Trophoblast cell (in vitro differentiated cells and primary cell): Measurements from ENCODE around the gene AUTS2.

ENCODE experiments used
- DNase-seq, 2 donors: peaks; one replicate each; pipeline ENCODE4 v3.0.0-alpha.2; 2016
- H2AFZ ChIP-seq: 2 replicates; pipeline ENCODE4 v1.6.1; 2013; ENCODE audit warnings: low read length, moderate library complexity, mild to moderate bottlenecking; ENCODE audit not compliant: insufficient read depth, poor library complexity
- H2AK5ac ChIP-seq: 2 replicates; pipeline ENCODE4 v1.6.1; 2013; ENCODE audit warnings: mild to moderate bottlenecking, low read length
- H2BK120ac ChIP-seq: 2 replicates; pipeline ENCODE4 v1.6.1; 2013; ENCODE audit warnings: low read length, mild to moderate bottlenecking, moderate library complexity; ENCODE audit not compliant: insufficient read depth, poor library complexity
- H2BK12ac ChIP-seq: 2 replicates; pipeline ENCODE4 v1.6.1; 2013; ENCODE audit warnings: mild to moderate bottlenecking, low read length, moderate library complexity
- H2BK5ac ChIP-seq: 2 replicates; pipeline ENCODE4 v1.6.1; 2013; ENCODE audit warnings: low read length, low read depth, moderate library complexity, mild to moderate bottlenecking; ENCODE audit not compliant: poor library complexity
- H3K14ac ChIP-seq: 2 replicates; pipeline ENCODE4 v1.6.1; 2013; ENCODE audit warnings: mild to moderate bottlenecking, low read length
- H3K18ac ChIP-seq: 2 replicates; pipeline ENCODE4 v1.6.1; 2013; ENCODE audit warnings: mild to moderate bottlenecking, low read length
- H3K23ac ChIP-seq: 2 replicates; pipeline ENCODE4 v1.6.1; 2013; ENCODE audit warnings: low read length
- H3K27ac ChIP-seq: 2 replicates; pipeline ENCODE4 v1.5.1; 2013; ENCODE audit warnings: low read depth, mild to moderate bottlenecking, inconsistent platforms, low read length, moderate library complexity
- H3K27me3 ChIP-seq: 2 replicates; pipeline ENCODE4 v1.6.1; 2013; ENCODE audit warnings: inconsistent platforms, mild to moderate bottlenecking, low read length, moderate library complexity; ENCODE audit not compliant: insufficient read depth
- H3K36me3 ChIP-seq, 2 experiments: 1 replicate in 1 of 2; 2 replicates in 1 of 2; pipeline ENCODE4 v1.6.1; 2013; ENCODE audit warnings: low read length in 2 of 2, mild to moderate bottlenecking in 2 of 2, moderate library complexity in 1 of 2; ENCODE audit not compliant: insufficient read depth in 2 of 2, control insufficient read depth in 1 of 2
- H3K4ac ChIP-seq: 2 replicates; pipeline ENCODE4 v1.6.1; 2013; ENCODE audit warnings: low read depth, mild to moderate bottlenecking, low read length, moderate library complexity
- H3K4me1 ChIP-seq, 2 experiments: 1 replicate in 1 of 2; 2 replicates in 1 of 2; pipeline ENCODE4 v1.6.1; 2013; ENCODE audit warnings: low read length in 2 of 2, mild to moderate bottlenecking in 2 of 2, moderate library complexity in 1 of 2; ENCODE audit not compliant: insufficient read depth in 2 of 2, control insufficient read depth in 1 of 2
- H3K4me2 ChIP-seq: 2 replicates; pipeline ENCODE4 v1.6.1; 2013; ENCODE audit warnings: inconsistent platforms, mild to moderate bottlenecking, low read length, moderate library complexity
- H3K4me3 ChIP-seq: 2 replicates; pipeline ENCODE4 v1.5.1; 2013; ENCODE audit warnings: mild to moderate bottlenecking, low read depth, low read length, inconsistent platforms
- H3K79me1 ChIP-seq: one replicate; pipeline ENCODE4 v1.6.1; 2013; ENCODE audit warnings: low read length
- H3K79me2 ChIP-seq: 2 replicates; pipeline ENCODE4 v1.6.1; 2013; ENCODE audit warnings: low read length, mild to moderate bottlenecking; ENCODE audit not compliant: control insufficient read depth, insufficient read depth, poor library complexity
- H3K9ac ChIP-seq: 2 replicates; pipeline ENCODE4 v1.6.1; 2013; ENCODE audit warnings: mild to moderate bottlenecking, low read length
- H3K9me3 ChIP-seq: 2 replicates; pipeline ENCODE4 v1.6.1; 2013; ENCODE audit warnings: low read depth, mild to moderate bottlenecking, control low read depth, inconsistent platforms, low read length; ENCODE audit not compliant: insufficient read depth
- H4K12ac ChIP-seq: 2 replicates; pipeline ENCODE4 v1.6.1; 2013; ENCODE audit warnings: low read depth, mild to moderate bottlenecking, low read length, moderate library complexity
- H4K8ac ChIP-seq: 2 replicates; pipeline ENCODE4 v1.6.1; 2013; ENCODE audit warnings: low read depth, mild to moderate bottlenecking, low read length, moderate library complexity
- H4K91ac ChIP-seq: one replicate; pipeline ENCODE4 v1.6.1; 2013; ENCODE audit warnings: low read depth, mild to moderate bottlenecking, low read length, moderate library complexity
- WGBS: extraction: QIAGEN DNeasy Blood & Tissue Kit; methylation state at CpG from one replicate; pipeline ENCODE4 v1.1.7; 2013; ENCODE audit warnings: missing lambda C conversion rate; ENCODE audit not compliant: insufficient read length, insufficient coverage; ENCODE audit errors: extremely low coverage; 5-methylcytosine and 5-hydroxymethylcytosine counted together

AUTS2 gene

DNA sequence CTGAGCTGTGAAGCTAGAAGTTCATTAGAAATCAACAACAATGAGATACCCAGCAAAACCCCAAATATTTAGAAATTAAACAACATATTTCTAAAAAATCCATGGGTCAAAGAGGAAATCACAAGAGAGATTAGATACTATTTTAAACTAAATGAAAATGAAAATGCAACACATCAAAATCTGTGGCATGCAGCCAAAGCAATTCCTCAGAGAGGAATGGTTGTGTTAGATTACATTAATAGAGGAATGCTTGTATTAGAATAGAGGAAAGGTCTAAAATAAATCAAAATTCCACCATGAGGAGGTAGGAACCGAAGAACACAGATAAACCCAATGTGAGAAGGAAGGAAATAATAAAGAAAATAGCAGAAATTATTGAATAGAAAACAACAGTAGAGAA lies 891.5 kb downstream of the AUTS2 start:
- no peak overlapping the region for H3K23ac ChIP-seq
- no peaks in the 10 kb centered on the region for H3K79me1 ChIP-seq
- no peak overlapping the region for H3K9ac ChIP-seq
- no peaks in the 10 kb centered on the region for H3K36me3 ChIP-seq
- no peak overlapping the region for H3K18ac ChIP-seq
- H3K14ac ChIP-seq: no peak overlapping the region
- no peak overlapping the region for H2BK5ac ChIP-seq
- no peak overlapping the region for H3K4ac ChIP-seq
- no peak for DNase-seq
- no peak overlapping the region for H3K4me2 ChIP-seq
- H4K8ac ChIP-seq: no peak overlapping the region
- H4K12ac ChIP-seq: no peak overlapping the region
- H3K79me2 ChIP-seq: no peaks in the 10 kb centered on the region
- no peak overlapping the region for H3K27ac ChIP-seq
- no peak overlapping the region for H2BK120ac ChIP-seq
- WGBS: no CpG with 5 or more reads among the region's 1 CpG
- no peaks in the 10 kb centered on the region for H3K4me1 ChIP-seq
- H2AK5ac ChIP-seq: no peak overlapping the region
- H2BK12ac ChIP-seq: no peak overlapping the region
- no peaks in the 10 kb centered on the region for H3K27me3 ChIP-seq
- H2AFZ ChIP-seq: no peak overlapping the region
- H3K4me3 ChIP-seq: no peak overlapping the region
- H3K9me3 ChIP-seq: no peaks in the 10 kb centered on the region
- no peak overlapping the region for H4K91ac ChIP-seq

DNA sequence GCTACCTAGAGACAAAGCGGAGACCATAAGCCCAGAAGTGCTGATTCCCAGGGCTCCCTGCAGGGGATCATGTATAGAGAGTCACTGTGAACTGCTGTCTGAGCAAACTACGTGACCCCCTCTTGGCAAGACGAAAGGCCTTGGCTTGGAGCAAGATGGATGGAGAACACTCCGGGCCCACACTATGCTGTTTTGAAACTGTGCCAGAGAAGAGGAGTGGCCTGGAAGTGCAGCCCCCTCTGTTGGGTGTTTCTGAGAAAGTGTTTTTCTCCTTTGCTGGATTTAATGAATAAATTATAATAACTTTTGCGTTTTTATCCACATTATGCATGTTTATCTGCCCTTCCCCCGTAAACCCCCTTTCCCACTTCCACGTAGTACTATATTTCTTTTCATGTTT lies 894.4 kb downstream of the AUTS2 start:
- H3K27me3 ChIP-seq: no peaks in the 10 kb centered on the region
- no peak overlapping the region for H2AK5ac ChIP-seq
- H3K9ac ChIP-seq: no peak overlapping the region

DNA sequence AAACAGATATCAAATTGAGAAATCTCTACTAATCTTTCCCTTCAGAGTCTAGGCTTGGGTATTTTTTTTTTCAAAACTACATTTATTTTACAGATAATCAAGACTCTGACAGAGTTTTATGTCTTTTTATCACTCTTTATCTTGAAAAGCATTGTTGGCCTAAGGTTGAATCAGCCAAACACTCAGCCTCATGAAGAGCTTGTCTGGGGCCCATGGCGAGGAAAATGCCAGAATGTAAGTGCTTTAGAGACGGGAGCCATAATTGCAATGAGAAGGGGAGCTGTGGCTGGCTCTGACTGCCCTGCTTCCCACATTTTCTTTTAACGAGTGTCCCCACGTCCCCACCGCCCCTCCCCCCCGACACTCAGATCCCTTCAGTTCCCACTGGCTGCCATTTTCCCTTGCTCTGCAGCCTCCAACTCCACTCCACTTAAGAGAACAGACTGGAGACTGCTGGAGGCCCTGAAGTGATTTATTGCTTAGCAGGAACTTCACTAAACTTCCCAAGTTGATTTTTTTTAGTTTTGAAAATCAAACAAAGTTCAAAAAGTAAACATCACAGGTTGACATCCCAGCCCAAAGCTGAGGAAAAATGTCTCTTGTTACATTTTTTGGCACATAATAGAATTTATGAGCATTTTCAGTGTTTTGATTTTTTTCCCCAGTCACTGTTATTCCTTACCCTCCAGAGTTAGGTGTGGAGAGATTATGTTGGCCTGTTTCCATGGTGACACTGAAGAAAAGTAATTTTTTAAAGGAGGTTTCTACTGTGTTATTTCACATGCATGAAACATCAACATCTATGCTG lies 896.2 kb downstream of the AUTS2 start:
- Histone ChIP-seq H3K4me3 (no peak overlapping the region), H2BK120ac (no peak overlapping the region), H4K91ac (no peak overlapping the region), H3K79me1 (no peaks in the 10 kb centered on the region), H3K4ac (no peak overlapping the region), H4K12ac (no peak overlapping the region), H2BK5ac (no peak overlapping the region), H4K8ac (no peak overlapping the region), H2AFZ (no peak overlapping the region), H2AK5ac (no peak overlapping the region), H3K4me2 (no peak overlapping the region), H3K4me1 (no peaks in the 10 kb centered on the region), H3K14ac (no peak overlapping the region), H3K18ac (no peak overlapping the region), H3K23ac (no peak overlapping the region), H3K79me2 (no peaks in the 10 kb centered on the region), H3K27ac (no peak overlapping the region), H2BK12ac (no peak overlapping the region), H3K36me3 (no peaks in the 10 kb centered on the region), H3K9me3 (peaks cover 8% of the 10 kb centered on the region), H3K9ac (no peak overlapping the region), H3K27me3 (no peaks in the 10 kb centered on the region)
- WGBS: no CpG with 5 or more reads among the region's 6 CpGs
- DNase-seq: no peak

More for the DNA sequence above, 894.4 kb downstream of the AUTS2 start:
- H3K4ac ChIP-seq: no peak overlapping the region
- DNase-seq: no peak
- no peak overlapping the region for H3K27ac ChIP-seq
- H2BK12ac ChIP-seq: peak overlapping the region; percentile 34
- H3K36me3 ChIP-seq: no peaks in the 10 kb centered on the region
- H3K79me1 ChIP-seq: no peaks in the 10 kb centered on the region
- H3K4me3 ChIP-seq: no peak overlapping the region
- H3K4me1 ChIP-seq: no peaks in the 10 kb centered on the region
- H3K79me2 ChIP-seq: no peaks in the 10 kb centered on the region
- no CpG with 5 or more reads among the region's 7 CpGs for WGBS
- H3K9me3 ChIP-seq: peaks cover 8% of the 10 kb centered on the region
- H3K14ac ChIP-seq: no peak overlapping the region
- H4K8ac ChIP-seq: no peak overlapping the region
- H4K91ac ChIP-seq: no peak overlapping the region
- H2BK120ac ChIP-seq: no peak overlapping the region
- H3K4me2 ChIP-seq: no peak overlapping the region
- no peak overlapping the region for H2AFZ ChIP-seq
- H3K23ac ChIP-seq: no peak overlapping the region
- no peak overlapping the region for H2BK5ac ChIP-seq
- H4K12ac ChIP-seq: no peak overlapping the region
- H3K18ac ChIP-seq: no peak overlapping the region

DNA sequence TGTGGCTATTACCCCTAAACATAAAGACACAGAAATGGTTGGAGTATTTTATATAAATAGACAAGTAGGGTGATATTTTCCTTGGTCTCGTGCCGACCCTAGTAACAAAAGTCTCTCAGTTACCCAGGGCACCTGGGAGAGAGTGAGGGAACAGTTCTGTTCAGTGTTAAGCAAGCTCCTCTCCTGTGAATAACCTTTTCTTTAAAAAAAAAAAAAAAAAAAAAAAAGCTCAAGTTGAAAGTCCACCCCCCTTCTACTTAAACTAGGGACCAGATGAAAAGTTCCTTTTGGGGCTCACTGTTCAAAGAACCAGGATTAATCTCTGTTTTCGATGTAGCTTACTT lies 896.7 kb downstream of the AUTS2 start:
- Histone ChIP-seq H3K23ac (no peak overlapping the region), H3K27me3 (no peaks in the 10 kb centered on the region), H3K36me3 (no peaks in the 10 kb centered on the region), H3K9ac (no peak overlapping the region), H3K79me1 (no peaks in the 10 kb centered on the region), H3K4ac (no peak overlapping the region), H2BK120ac (no peak overlapping the region), H3K14ac (no peak overlapping the region), H3K9me3 (peaks cover 8% of the 10 kb centered on the region), H3K27ac (no peak overlapping the region), H3K18ac (no peak overlapping the region), H2BK5ac (no peak overlapping the region), H4K91ac (no peak overlapping the region), H4K12ac (no peak overlapping the region), H3K4me3 (no peak overlapping the region), H2AFZ (no peak overlapping the region), H2BK12ac (no peak overlapping the region), H3K4me1 (peaks cover 0 to 3% of the 10 kb centered on the region in 2 experiments), H2AK5ac (no peak overlapping the region), H3K4me2 (no peak overlapping the region), H4K8ac (no peak overlapping the region), H3K79me2 (no peaks in the 10 kb centered on the region)
- DNase-seq: no peak
- no CpG with 5 or more reads among the region's 3 CpGs for WGBS
